SU-DHL-6 (cell line): ENCODE results near the gene CDH22.

Source experiments
- H2AFZ ChIP-seq: fragments of 200-600 bp; sonication (generic); 2 replicates; pipeline ENCODE4 v1.6.1; 2014; ENCODE audit warnings: low read depth, mild to moderate bottlenecking, moderate library complexity, mixed read lengths, antibody characterized with exemption, low read length; ENCODE audit not compliant: severe bottlenecking
- H3F3A ChIP-seq: fragments of 200-600 bp; shearing (Covaris generic); 2 replicates; pipeline ENCODE4 v1.6.0; 2016; ENCODE audit warnings: antibody characterized with exemption, mild to moderate bottlenecking; ENCODE audit not compliant: insufficient read depth
- H3K27ac ChIP-seq: fragments of 200-600 bp; sonication (generic); 2 replicates; pipeline ENCODE4 v1.5.1; 2016; ENCODE audit warnings: low read depth, mild to moderate bottlenecking, low read length, moderate library complexity, mixed read lengths
- H3K27me3 ChIP-seq: fragments of 200-600 bp; sonication (generic), shearing (Covaris generic); 2 replicates; pipeline ENCODE4 v1.6.0; 2014; ENCODE audit warnings: mild to moderate bottlenecking, low read length
- H3K36me3 ChIP-seq: fragments of 200-600 bp; sonication (generic); 2 replicates; pipeline ENCODE4 v1.6.1; 2014; ENCODE audit warnings: mild to moderate bottlenecking, low read length, mixed read lengths
- H3K4me2 ChIP-seq: fragments of 300-600, 200-600 bp; shearing (Covaris generic), sonication (generic); 2 replicates; pipeline ENCODE4 v1.6.0; 2014; ENCODE audit warnings: low read length, low read depth, mild to moderate bottlenecking; ENCODE audit not compliant: poor library complexity, severe bottlenecking
- H3K4me3 ChIP-seq: fragments of 200-600 bp; sonication (generic); 2 replicates; pipeline ENCODE4 v1.5.1; 2014; ENCODE audit warnings: antibody characterized with exemption, low read length, mild to moderate bottlenecking, mixed read lengths; ENCODE audit not compliant: insufficient read depth, poor library complexity, severe bottlenecking
- H3K79me2 ChIP-seq: fragments of 200-600 bp; sonication (generic); 2 replicates; pipeline ENCODE4 v1.6.1; 2014; ENCODE audit warnings: mild to moderate bottlenecking, low read length, moderate library complexity; ENCODE audit not compliant: insufficient read depth
- H3K9ac ChIP-seq: fragments of 200-600 bp; sonication (generic); 2 replicates; pipeline ENCODE4 v1.7.0; 2014; ENCODE audit warnings: mild to moderate bottlenecking, low read length
- H3K9me2 ChIP-seq: fragments of 200-600 bp; sonication (generic); replicated peaks from 2 replicates; pipeline ENCODE4 v1.6.1; 2014; ENCODE audit warnings: low read length; ENCODE audit not compliant: insufficient read depth
- H3K9me3 ChIP-seq: fragments of 200-600 bp; sonication (generic); 2 replicates; pipeline ENCODE4 v1.6.1; 2014; ENCODE audit warnings: low read length, mixed read lengths; ENCODE audit not compliant: insufficient read depth
- H4K20me1 ChIP-seq: fragments of 200-600 bp; sonication (generic); 2 replicates; pipeline ENCODE4 v1.6.1; 2014; ENCODE audit warnings: low read depth, mild to moderate bottlenecking, antibody characterized with exemption, low read length, moderate library complexity, mixed read lengths
- CTCF ChIP-seq: fragments of 200-600 bp; sonication (generic); IDR thresholded peaks from one replicate; pipeline ENCODE4 v1.5.1; 2017; ENCODE audit warnings: antibody characterized with exemption, mild to moderate bottlenecking, low read length, moderate library complexity; ENCODE audit not compliant: insufficient read depth, poor library complexity, severe bottlenecking
- EZH2phosphoT487 ChIP-seq: fragments of 200-600 bp; sonication (generic), shearing (Covaris generic); conservative IDR thresholded peaks from 2 replicates; pipeline ENCODE4 v1.6.1; 2018; ENCODE audit warnings: mild to moderate bottlenecking, antibody characterized with exemption, low read length, moderate library complexity, mixed read lengths

Gene CDH22

GRCh38 chr20:46196990-46197389 is 111.3 kb downstream of the CDH22 start:
- Histone ChIP-seq H3K9me3 (no peaks in the 10 kb centered on the region), H4K20me1 (no peaks in the 10 kb centered on the region), H3K27me3 (no peaks in the 10 kb centered on the region), H3K27ac (no peak overlapping the region), H3K36me3 (no peaks in the 10 kb centered on the region), H3K9me2 (no peaks in the 10 kb centered on the region), H3F3A (no peaks in the 10 kb centered on the region), H3K9ac (no peak overlapping the region), H2AFZ (no peak overlapping the region), H3K79me2 (no peaks in the 10 kb centered on the region), H3K4me2 (no peak overlapping the region), H3K4me3 (no peak overlapping the region)
- TF ChIP-seq CTCF, result no peak
- TF ChIP-seq EZH2phosphoT487, result no peak

GRCh38 chr20:46195264-46196036 is 112.8 kb downstream of the CDH22 start:
- no peak overlapping the region for H3K4me2 ChIP-seq
- no peaks in the 10 kb centered on the region for H3K27me3 ChIP-seq

GRCh38 chr20:46194409-46194808 is 113.9 kb downstream of the CDH22 start:
- H4K20me1 ChIP-seq, result no peaks in the 10 kb centered on the region
- no peak for TF ChIP-seq EZH2phosphoT487
- H3F3A ChIP-seq, result no peaks in the 10 kb centered on the region
- H2AFZ ChIP-seq, result no peak overlapping the region
- no peaks in the 10 kb centered on the region for H3K9me3 ChIP-seq
- no peak overlapping the region for H3K4me2 ChIP-seq
- H3K36me3 ChIP-seq, result no peaks in the 10 kb centered on the region
- no peak overlapping the region for H3K4me3 ChIP-seq
- no peak overlapping the region for H3K9ac ChIP-seq
- H3K9me2 ChIP-seq, result no peaks in the 10 kb centered on the region
- H3K27ac ChIP-seq, result no peak overlapping the region
- H3K79me2 ChIP-seq, result no peaks in the 10 kb centered on the region
- H3K27me3 ChIP-seq, result no peaks in the 10 kb centered on the region

More at GRCh38 chr20:46195264-46196036, 112.8 kb downstream of the CDH22 start:
- Histone ChIP-seq H3K36me3 (no peaks in the 10 kb centered on the region), H3F3A (no peaks in the 10 kb centered on the region), H4K20me1 (no peaks in the 10 kb centered on the region), H3K9me2 (no peaks in the 10 kb centered on the region), H2AFZ (no peak overlapping the region), H3K4me3 (no peak overlapping the region), H3K27ac (no peak overlapping the region), H3K79me2 (no peaks in the 10 kb centered on the region), H3K9me3 (no peaks in the 10 kb centered on the region), H3K9ac (no peak overlapping the region)
- TF ChIP-seq EZH2phosphoT487, result no peak

GRCh38 chr20:46192376-46192944 is 115.8 kb downstream of the CDH22 start:
- Histone ChIP-seq H3K9me3 (no peaks in the 10 kb centered on the region), H3K4me3 (no peak overlapping the region), H4K20me1 (no peaks in the 10 kb centered on the region), H3K79me2 (no peaks in the 10 kb centered on the region), H3K9me2 (no peaks in the 10 kb centered on the region), H3K36me3 (no peaks in the 10 kb centered on the region), H3F3A (no peaks in the 10 kb centered on the region), H3K27me3 (no peaks in the 10 kb centered on the region), H3K27ac (no peak overlapping the region), H2AFZ (no peak overlapping the region), H3K9ac (no peak overlapping the region), H3K4me2 (no peak overlapping the region)
- TF ChIP-seq CTCF (no peak), EZH2phosphoT487 (no peak)
